HG03280 (cell line): ENCODE results near the gene CD96.
"Not testable (repeated sequence)": the region's sequence is repeated elsewhere in the genome, so short reads cannot be mapped to it uniquely, and the experiment has no call there.

Experiments
- ATAC-seq: cut with Tn5 transposase; IDR thresholded peaks from one replicate; pipeline ENCODE4 v1.9.1; 2021; ENCODE audit warnings: mild to moderate bottlenecking, moderate library complexity; ENCODE audit not compliant: unreplicated experiment

CD96 gene

DNA sequence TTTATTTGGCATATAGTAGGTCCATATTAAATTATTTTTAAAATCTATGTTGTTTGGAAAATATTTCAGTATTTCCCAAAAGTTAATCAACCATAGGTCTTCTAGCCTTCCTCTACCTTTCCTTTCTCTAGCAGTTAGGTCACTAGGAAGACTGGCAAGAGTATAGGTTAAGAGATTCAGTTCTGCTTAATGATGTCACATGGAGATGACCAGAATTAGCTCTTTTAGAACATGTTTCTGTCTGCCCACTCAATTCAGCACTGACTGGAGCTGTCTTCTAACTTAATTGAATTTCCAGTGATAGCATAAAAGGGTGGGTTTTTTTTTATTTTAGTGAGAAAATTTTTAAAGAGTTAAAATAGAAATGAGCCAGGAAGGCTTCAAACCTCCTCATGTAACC, 76.9 kb downstream of the CD96 start:
- no peak for ATAC-seq

- ATAC-seq: no peak
These were observed 77.8 kb downstream of the CD96 start for GRCh38 chr3:111619833-111620232.

GRCh38 chr3:111621535-111621934, 79.5 kb downstream of the CD96 start:
- ATAC-seq: no peak

- no peak for ATAC-seq
These were observed 85.1 kb downstream of the CD96 start for GRCh38 chr3:111627092-111627491.

GRCh38 chr3:111629018-111629417, 87.0 kb downstream of the CD96 start:
- not testable (repeated sequence) for ATAC-seq

- ATAC-seq: not testable (repeated sequence)
These were observed 88.6 kb downstream of the CD96 start for GRCh38 chr3:111630638-111631037.

GRCh38 chr3:111635403-111635802, 93.4 kb downstream of the CD96 start:
- ATAC-seq: no peak

DNA sequence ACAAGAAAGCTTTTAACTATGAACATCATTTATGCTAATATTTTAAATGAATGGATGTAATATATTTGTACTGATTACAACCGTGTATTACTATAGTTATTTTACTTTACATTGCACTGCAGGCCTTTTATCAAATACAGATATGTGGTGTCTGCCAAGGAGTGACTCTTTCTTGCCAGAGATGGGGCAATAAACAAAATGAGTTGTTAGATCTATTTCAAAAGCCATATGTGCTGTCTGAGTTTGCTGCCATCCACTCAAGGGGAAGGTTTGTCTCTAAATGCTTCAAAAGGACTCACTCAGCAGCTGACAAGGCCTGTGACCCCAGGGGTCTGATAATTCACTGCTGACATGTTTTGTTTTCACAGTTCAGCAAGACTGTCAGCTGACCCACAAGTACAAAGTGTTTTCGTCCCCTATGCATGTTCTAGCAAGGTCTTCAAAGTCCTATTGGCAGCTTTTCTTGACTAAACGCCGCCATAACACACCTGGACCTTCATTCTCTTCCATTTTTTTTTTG, 94.4 kb downstream of the CD96 start:
- no peak for ATAC-seq

- ATAC-seq: no peak
These were observed 97.3 kb downstream of the CD96 start for GRCh38 chr3:111639316-111639715.

DNA sequence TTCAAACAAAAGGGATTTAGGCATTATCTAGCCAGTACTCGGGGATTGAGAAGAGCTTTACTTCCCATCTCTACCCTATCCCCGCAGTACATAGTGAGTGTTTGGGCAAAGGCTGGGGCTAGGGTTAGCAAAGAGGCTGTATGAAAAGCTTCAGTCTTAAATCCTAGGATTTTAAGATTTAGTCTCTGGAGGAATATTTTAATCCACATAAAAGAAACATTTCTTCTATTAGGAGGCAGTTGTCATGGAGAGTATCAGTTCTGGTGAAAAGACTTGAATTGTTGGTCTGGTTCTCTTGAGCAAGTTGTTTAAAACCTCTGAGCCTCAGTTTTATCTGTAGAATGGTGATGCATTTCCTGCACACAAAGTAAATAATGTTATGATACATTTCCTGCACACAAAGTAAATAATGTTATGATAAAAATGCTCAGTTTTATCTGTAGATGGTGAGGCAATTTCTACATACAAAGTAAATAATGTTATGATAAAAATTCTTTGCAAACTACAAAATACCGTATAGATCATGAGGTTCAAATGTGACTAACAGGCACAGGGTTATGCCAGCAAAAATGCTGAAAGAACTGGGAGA, 107.1 kb downstream of the CD96 start:
- no peak for ATAC-seq

DNA sequence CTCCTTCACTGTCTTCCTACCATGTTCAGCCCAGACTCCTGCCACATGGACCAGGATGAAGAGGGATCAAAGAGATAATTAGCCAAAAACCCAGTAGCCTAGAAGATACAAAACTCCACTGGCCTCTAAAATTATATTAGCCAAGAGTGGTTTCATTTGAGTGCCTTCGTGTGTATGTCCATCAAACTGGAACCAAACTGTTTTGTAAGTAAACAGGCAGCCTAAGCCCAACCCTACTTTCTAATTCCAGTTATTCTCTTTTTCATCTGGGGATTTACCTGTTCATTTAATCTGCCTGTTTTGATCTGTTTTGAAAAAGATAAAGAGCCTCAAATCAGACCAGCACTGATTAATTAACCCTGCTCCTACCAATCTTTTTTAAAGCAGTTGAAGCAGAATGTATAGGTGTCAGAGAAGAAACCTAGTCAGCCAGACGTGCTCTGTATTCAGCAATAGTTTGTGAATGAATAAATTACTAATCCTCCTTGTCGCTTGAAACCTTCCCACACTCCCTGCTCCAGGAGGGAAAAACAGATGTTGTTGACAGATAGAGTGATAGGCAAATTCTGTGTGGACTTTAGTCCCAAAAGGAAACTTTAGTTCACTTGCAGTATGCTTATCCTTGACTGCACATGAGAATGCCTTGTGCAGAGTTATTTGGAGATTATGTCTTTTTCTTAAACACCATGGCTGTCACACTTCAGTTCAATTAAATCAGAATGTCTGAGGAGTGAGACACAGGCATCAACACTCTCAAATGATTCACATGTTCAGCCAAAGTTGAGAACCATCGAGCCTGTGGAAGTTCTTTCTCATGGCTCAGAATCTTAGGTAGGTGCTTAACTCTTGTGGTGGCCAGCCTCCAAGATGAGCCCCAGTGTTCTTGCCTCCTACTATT, 108.6 kb downstream of the CD96 start:
- no peak for ATAC-seq

DNA sequence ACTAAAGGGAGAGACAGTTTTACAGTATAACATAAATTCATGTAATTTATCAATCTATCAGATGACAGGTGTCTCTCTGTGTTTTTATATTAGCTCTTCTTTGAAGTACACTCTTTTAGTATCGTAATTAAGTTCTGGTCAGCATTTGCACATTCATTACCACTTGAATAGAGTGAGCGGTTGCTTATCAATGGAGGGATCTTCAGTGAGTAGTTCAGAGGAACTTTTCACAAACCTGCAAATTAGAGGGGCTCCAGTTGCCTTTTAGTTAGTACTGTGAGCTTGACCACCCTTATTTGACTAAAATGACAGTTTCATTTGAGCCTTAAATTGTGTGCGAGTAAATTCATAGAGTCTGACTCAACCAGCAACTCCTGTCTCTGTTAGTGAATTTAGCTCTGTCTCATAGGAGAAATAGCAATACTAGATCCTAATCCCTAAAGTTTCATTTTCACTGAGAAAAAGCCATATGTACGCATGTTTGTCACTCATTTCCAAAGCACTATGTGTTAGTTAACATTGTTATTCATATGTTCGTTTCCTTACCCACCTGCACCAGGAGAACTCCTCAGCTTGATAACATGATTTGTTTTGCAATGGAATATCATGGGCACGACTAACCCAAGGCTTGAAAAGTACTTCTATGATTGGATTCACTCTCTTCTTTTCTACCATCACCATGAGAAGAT, 110.6 kb downstream of the CD96 start:
- ATAC-seq: no peak

GRCh38 chr3:111653766-111654165, 111.8 kb downstream of the CD96 start:
- ATAC-seq: no peak

DNA sequence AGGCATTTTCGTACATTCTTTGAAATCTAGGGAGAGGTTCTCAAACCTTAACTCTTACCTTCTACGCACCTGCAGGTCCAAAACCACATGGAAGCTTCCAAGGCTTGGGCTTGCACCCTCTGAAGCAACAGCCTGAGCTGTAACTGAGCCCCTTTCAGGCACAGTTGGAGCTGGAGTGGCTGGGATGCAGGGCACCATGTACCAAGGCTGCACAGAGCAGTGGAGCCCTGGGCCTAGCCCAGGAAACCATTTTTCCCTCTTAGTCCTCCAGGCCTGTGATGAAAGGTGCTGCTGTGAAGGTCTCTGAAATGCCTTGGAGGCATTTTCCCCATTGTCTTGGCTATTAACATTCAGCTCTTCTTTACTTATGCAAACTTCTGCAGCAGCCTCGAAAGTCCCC, 120.0 kb downstream of the CD96 start:
- no peak for ATAC-seq

DNA sequence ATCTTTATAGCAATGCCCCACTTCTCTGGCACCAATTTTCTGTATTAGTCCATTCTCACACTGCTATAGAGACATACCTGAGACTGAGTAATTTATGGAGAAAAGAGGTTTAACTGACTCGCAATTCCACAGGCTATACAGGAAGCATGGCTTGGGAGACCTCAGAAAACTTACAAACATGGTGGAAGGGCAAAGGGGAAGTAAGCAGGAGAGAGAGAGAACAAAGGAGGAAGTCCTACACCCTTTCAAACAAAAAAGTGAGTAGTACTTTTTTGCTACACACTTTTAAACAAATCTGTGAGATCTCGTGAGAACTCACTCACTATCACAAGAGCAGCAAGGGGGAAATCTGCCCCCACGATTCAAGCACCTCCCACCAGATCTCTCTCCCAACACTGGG, 120.9 kb downstream of the CD96 start:
- no peak for ATAC-seq

DNA sequence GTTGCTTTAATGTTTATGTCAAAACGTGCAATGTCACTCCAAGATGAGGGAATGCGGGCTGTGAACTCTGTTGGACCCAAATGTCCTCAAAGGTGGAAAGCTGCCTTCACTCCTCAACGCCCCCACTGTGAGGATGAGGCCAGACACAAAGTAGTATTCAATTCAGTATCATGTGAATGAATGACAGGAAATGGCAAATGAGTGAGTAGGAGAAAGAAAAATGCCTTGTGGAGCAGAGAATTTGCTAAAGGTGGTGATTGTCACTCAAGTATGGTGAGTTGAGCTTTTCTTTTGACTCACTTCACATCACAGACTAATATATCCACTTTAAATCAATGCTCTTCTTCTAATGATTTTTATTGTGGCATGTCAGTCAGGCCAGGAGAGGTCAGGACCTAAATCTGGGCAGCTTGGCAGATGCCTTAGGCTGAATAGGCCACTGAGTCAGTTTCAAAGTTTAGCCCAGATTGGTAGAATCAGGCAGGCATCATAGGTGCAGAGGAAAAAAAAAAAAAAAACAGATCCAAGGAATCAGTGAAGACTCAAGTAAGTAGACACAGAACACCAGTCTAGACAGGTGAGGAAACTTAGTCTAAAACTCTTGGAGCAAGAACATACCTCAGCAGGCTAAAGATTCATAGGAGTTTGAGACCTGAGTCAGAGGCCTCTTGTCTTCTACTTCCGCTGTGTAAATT, 124.2 kb downstream of the CD96 start:
- no peak for ATAC-seq

DNA sequence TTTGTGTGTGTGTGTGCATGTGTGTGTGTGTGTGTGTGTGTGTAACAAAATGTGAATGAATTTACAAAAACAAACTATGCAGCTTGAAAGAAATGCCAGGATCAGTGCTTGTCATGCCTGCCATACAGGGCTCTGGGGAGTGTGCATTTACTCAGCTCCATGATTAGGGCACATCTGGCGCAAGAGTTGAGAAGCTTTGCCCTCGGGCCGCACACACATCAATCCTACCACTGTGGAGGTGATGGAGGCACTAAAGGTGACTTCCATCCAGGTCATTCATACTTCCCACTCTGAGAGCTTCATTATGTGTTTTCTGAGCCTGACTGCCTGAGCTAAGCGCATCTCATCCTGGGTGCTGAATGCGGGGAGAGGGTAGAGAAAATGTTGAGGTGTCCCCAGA, 125.2 kb downstream of the CD96 start:
- no peak for ATAC-seq

GRCh38 chr3:111667621-111668239, 125.7 kb downstream of the CD96 start:
- ATAC-seq: peak; percentile 96

DNA sequence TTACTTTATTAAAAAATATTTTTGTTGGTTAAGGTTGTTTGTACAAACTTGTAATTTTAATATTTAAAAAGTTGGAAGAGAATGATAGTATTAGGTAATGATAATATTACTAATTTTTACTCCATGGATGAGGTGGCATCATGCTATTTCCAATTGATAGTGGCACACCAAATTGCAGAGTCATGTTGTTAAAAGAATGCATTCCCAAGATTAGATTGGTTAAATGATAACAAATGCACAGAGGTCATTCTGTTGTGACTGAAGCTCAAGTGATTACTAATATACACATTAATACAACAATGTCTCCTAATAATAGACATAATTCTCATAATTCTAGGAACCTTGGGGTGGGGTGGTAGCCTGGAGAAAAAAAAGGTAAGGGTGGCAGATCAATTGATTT, 126.3 kb downstream of the CD96 start:
- no peak for ATAC-seq

DNA sequence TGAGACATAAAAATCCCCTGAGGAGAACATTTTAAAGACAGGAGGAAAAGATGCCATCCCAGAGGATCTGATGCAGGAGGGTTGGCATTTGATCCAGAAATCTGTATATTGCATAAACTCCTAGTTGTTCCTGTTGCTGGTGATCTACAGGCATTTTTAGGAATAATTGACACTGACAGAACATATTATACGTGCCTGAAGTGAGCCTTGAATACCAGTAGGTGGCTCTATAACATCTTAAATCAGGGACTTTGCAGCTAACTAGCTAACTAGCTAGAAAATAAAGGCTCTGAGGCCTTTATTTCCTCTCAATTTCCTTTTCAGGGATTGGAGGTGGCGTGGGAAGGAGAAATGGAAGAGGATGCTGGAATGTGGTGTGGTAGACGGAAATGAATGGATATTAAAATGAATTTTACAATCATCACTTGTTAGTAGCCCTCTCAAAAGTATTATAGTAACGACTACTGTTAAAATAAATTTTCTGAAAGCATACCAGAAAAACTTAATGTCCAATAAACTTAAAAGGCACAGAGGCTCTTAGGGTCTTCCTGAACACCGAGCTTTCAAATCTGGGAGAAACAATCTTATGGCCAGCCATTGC, 127.0 kb downstream of the CD96 start:
- peak; percentile 46 for ATAC-seq
